ENCODE data around the gene CELSR2. TPM values are rescaled to one million over a fixed set of nuclear protein-coding genes. Genes with fewer than 3 reads are reported as not detected.
"Not testable (repeated sequence)": the region's sequence is repeated elsewhere in the genome, so short reads cannot be mapped to it uniquely, and the experiment has no call there.

CELSR2 gene
- total RNA-seq, 1 experiment from 2014 or later, result 0.11 TPM

GRCh38 chr1:109294481-109294880 lies 45.1 kb downstream of the CELSR2 start:
- DNase-seq (ENCODE audit: low read depth in 1 of 2, low spot score in 2 of 2), result no peak
- Histone ChIP-seq H3K4me1 (replicated peaks) (peaks cover 29% of the 10 kb centered on the region), H3K4me3 (no peak overlapping the region), H3K27me3 (replicated peaks) (no peaks in the 10 kb centered on the region), H3K27ac (no peak overlapping the region), H3K9me3 (replicated peaks) (no peaks in the 10 kb centered on the region), H3K36me3 (no peaks in the 10 kb centered on the region)

DNA sequence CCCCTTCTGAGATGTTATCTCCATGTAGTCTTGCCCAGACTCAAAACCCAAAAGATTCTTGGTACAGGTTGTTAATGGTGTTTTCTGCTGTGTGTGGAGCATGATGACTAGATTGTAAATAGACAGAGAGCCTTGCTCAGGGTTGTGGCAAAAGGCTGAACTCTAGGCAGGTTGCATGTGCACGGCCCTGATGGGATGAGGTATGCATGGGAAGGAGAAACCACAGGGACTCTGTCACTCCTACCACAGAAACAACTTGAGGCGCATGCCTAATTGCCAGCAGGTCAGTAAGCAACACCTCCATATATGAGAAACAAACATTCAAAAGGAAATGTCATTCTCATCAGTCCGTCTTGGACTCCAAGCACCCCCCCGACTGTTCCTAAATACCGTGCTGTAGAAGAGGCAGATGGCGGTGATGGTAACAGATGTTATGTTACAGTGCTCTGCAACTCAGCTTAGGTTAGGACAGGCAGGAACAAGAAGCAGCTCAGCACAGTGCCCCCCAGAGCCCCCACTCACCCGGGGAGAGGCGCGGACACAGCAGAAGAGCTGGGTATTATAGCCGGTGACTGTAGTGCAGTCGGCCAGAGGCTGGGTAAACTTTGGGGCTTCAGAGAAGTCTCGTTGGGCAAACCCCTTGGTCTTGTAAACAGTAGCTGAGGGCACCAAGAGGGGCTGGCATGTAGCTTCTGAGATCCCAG lies 46.5 kb downstream of the CELSR2 start:
- no peak for DNase-seq (ENCODE audit: low read depth in 1 of 2, low spot score in 2 of 2)
- H3K4me3 ChIP-seq, result no peak overlapping the region
- no peaks in the 10 kb centered on the region for H3K36me3 ChIP-seq
- no peaks in the 10 kb centered on the region for H3K9me3 ChIP-seq (replicated peaks)
- no peak overlapping the region for H3K27ac ChIP-seq
- peaks cover 33% of the 10 kb centered on the region for H3K4me1 ChIP-seq (replicated peaks)
- H3K27me3 ChIP-seq (replicated peaks), result no peaks in the 10 kb centered on the region

- no peak overlapping the region for H3K4me3 ChIP-seq
- H3K9me3 ChIP-seq (replicated peaks), result no peaks in the 10 kb centered on the region
- peaks cover 33% of the 10 kb centered on the region for H3K4me1 ChIP-seq (replicated peaks)
- H3K36me3 ChIP-seq, result no peaks in the 10 kb centered on the region
- no peaks in the 10 kb centered on the region for H3K27me3 ChIP-seq (replicated peaks)
- DNase-seq (ENCODE audit: low read depth in 1 of 2, low spot score in 2 of 2), result no peak
- no peak overlapping the region for H3K27ac ChIP-seq
Observed at GRCh38 chr1:109296782-109297181, 47.4 kb downstream of the CELSR2 start.

- H3K4me3 ChIP-seq, result no peak overlapping the region
- H3K27ac ChIP-seq, result peak overlapping the region; percentile 60
- DNase-seq (ENCODE audit: low read depth in 1 of 2, low spot score in 2 of 2), result peak in 1 of 2 experiments; percentile 50
- peaks cover 30% of the 10 kb centered on the region for H3K4me1 ChIP-seq (replicated peaks)
- H3K27me3 ChIP-seq (replicated peaks), result no peaks in the 10 kb centered on the region
- H3K36me3 ChIP-seq, result no peaks in the 10 kb centered on the region
- no peaks in the 10 kb centered on the region for H3K9me3 ChIP-seq (replicated peaks)
Observed at GRCh38 chr1:109298666-109299557, 49.6 kb downstream of the CELSR2 start.

GRCh38 chr1:109299558-109300343 lies 50.4 kb downstream of the CELSR2 start:
- H3K27ac ChIP-seq, result peak overlapping the region; percentile 60
- H3K27me3 ChIP-seq (replicated peaks), result no peaks in the 10 kb centered on the region
- DNase-seq (ENCODE audit: low read depth in 1 of 2, low spot score in 2 of 2), result no peak
- H3K4me1 ChIP-seq (replicated peaks), result peaks cover 25% of the 10 kb centered on the region
- no peak overlapping the region for H3K4me3 ChIP-seq
- no peaks in the 10 kb centered on the region for H3K36me3 ChIP-seq
- H3K9me3 ChIP-seq (replicated peaks), result no peaks in the 10 kb centered on the region

DNA sequence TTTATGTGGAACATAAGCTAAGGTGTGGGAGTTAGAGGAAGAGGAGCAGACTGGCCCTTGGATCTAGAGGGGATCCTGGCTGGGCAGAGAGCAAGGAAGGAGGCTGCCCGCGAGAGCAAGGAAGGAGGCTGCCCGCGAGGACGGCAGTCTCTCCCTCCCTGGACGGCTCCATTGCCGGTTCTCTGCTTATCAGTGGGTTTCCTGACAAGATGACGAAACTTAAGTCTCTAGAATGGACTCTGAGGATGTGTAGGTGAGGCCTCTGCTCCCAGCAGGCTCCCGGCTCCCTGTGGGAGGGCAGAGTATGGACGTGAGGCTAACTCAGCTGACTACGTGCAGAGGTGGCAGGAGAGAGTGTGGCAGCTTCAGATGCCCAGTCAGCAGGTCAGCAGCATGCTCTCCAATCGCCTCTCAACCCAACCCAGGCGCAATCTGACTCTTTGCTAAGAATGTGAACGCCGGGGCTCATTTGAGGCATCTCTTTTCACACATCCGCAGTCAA lies 51.4 kb downstream of the CELSR2 start:
- Histone ChIP-seq H3K27ac (no peak overlapping the region), H3K27me3 (replicated peaks) (no peaks in the 10 kb centered on the region), H3K4me3 (no peak overlapping the region), H3K4me1 (replicated peaks) (peaks cover 25% of the 10 kb centered on the region), H3K9me3 (replicated peaks) (no peaks in the 10 kb centered on the region), H3K36me3 (no peaks in the 10 kb centered on the region)
- no peak for DNase-seq (ENCODE audit: low read depth in 1 of 2, low spot score in 2 of 2)

GRCh38 chr1:109301874-109302273 lies 52.5 kb downstream of the CELSR2 start:
- no peak overlapping the region for H3K27ac ChIP-seq
- H3K4me1 ChIP-seq (replicated peaks), result peaks cover 25% of the 10 kb centered on the region
- no peaks in the 10 kb centered on the region for H3K9me3 ChIP-seq (replicated peaks)
- DNase-seq (ENCODE audit: low read depth in 1 of 2, low spot score in 2 of 2), result no peak
- H3K36me3 ChIP-seq, result no peaks in the 10 kb centered on the region
- H3K4me3 ChIP-seq, result no peak overlapping the region
- no peaks in the 10 kb centered on the region for H3K27me3 ChIP-seq (replicated peaks)

DNA sequence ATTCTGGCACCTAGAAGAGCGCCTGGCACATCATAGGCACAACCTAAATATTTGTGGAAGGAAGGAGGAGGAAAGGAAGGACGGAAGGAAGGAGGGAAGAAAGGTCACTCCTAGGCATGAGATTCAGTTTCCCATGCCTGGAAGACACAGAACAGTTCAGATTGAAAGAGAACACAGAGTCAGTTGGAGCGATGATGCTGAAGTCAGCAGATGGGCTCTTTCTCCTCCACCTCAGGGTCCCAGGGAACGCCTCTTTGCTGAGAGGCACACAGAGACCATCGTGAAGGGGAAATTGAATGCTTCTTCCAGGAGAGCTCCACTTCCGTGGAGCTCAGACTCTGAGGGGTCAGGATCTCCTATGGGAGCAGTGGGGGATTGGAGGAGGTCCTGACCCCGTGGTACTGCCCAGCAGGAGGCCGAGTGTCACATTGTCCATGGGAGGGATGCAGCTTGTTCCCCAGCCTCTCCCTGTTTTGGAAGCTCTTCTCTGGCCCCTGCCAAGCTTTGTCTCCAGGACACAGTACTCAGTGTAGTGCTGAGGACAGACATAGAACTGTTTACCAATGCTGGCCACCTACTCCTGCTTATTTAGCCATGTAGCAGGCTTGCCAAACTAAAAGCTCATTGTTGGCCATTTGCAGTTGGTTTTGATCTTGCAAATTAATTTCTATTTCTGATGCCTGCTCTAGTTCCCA lies 55.0 kb downstream of the CELSR2 start:
- no peak overlapping the region for H3K4me3 ChIP-seq
- DNase-seq (ENCODE audit: low read depth in 1 of 2, low spot score in 2 of 2), result no peak
- H3K27ac ChIP-seq, result no peak overlapping the region
- H3K36me3 ChIP-seq, result no peaks in the 10 kb centered on the region
- H3K4me1 ChIP-seq (replicated peaks), result peaks cover 5% of the 10 kb centered on the region
- H3K27me3 ChIP-seq (replicated peaks), result no peaks in the 10 kb centered on the region
- H3K9me3 ChIP-seq (replicated peaks), result no peaks in the 10 kb centered on the region

GRCh38 chr1:109305991-109306390 lies 56.7 kb downstream of the CELSR2 start:
- not testable (repeated sequence) for H3K4me1 ChIP-seq (replicated peaks); H3K27ac ChIP-seq; H3K36me3 ChIP-seq; H3K27me3 ChIP-seq (replicated peaks); H3K4me3 ChIP-seq; DNase-seq (ENCODE audit: low read depth in 1 of 2, low spot score in 2 of 2); H3K9me3 ChIP-seq (replicated peaks)

DNA sequence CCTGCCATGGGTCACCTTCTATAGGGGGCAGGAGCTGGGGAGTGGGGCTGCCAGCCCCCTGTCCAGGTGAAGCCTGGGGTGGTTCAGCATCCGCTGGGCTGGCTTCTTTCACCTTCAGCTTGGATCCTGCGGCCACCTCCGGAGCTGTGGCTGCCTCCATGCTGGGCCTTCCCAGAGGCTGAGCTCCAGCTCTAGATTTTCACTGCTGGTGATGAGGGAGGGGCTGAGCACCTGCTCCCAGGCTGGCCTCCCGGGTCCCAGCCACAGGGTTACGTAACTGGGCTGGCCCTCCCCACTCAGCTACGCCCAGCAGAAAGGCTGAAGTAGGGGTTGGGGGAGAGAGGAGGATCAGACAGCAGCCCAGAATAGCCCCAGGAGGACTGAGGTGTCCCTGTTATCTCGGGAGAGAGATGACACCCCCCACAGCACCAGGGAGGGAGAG lies 57.5 kb downstream of the CELSR2 start, which contains the start of gene MYBPHL:
Gene MYBPHL, minus strand, starts transcription at position 180 of the 442 bp plus-strand sequence. Its CDS starts 20 bp downstream, at position 160.
- no peak for DNase-seq (ENCODE audit: low read depth in 1 of 2, low spot score in 2 of 2)
- no peaks in the 10 kb centered on the region for H3K4me1 ChIP-seq (replicated peaks)
- H3K9me3 ChIP-seq (replicated peaks), result no peaks in the 10 kb centered on the region
- no peaks in the 10 kb centered on the region for H3K27me3 ChIP-seq (replicated peaks)
- H3K36me3 ChIP-seq, result no peaks in the 10 kb centered on the region
- H3K27ac ChIP-seq, result no peak within 1 kb of the TSS
- no peak within 1 kb of the TSS for H3K4me3 ChIP-seq

- Histone ChIP-seq H3K36me3 (no peaks in the 10 kb centered on the region), H3K4me1 (replicated peaks) (no peaks in the 10 kb centered on the region), H3K9me3 (replicated peaks) (no peaks in the 10 kb centered on the region), H3K27ac (no peak overlapping the region), H3K27me3 (replicated peaks) (no peaks in the 10 kb centered on the region), H3K4me3 (no peak overlapping the region)
- no peak for DNase-seq (ENCODE audit: low read depth in 1 of 2, low spot score in 2 of 2)
Observed at GRCh38 chr1:109307274-109308021, 58.1 kb downstream of the CELSR2 start.

DNA sequence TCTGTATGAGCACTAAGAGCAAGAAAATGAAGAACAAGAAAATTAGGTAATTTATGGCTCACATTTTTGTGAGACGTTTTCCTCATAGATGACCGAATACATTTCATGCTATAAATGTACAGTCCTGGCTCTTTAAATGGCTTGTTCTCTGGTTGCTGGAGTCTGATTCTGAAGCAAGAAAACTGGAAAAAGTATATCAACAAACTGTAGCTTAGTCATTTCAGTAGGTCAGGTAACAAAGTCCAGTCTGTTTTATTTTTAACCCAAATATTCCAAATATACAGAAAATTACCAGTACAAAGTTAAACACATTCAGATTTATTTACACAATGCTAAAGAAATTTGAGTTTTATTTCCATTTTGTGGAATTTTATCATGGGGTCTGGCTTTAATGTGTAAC lies 60.0 kb downstream of the CELSR2 start:
- H3K9me3 ChIP-seq (replicated peaks), result no peaks in the 10 kb centered on the region
- DNase-seq (ENCODE audit: low read depth in 1 of 2, low spot score in 2 of 2), result no peak
- no peak overlapping the region for H3K27ac ChIP-seq

More for the DNA sequence above, 60.0 kb downstream of the CELSR2 start:
- H3K4me3 ChIP-seq, result no peak overlapping the region
- no peaks in the 10 kb centered on the region for H3K4me1 ChIP-seq (replicated peaks)
- H3K36me3 ChIP-seq, result peaks cover 3% of the 10 kb centered on the region; the same call in 1 of the 2 replicates
- H3K27me3 ChIP-seq (replicated peaks), result no peaks in the 10 kb centered on the region

Measured in SJSA1 (cell line).